Fibroblast of skin of back (primary cell): Measurements from ENCODE around the gene CSGALNACT2.
A peak's percentile ranks its signal among the peaks of the same experiment; 100 is the strongest.

Experiments
- DNase-seq: peaks from one replicate; pipeline ENCODE4 v3.0.0-alpha.2; 2013

Gene CSGALNACT2

GRCh38 chr10:43188702-43189101 lies 50.5 kb downstream of the CSGALNACT2 start:
- no peak for DNase-seq

DNA sequence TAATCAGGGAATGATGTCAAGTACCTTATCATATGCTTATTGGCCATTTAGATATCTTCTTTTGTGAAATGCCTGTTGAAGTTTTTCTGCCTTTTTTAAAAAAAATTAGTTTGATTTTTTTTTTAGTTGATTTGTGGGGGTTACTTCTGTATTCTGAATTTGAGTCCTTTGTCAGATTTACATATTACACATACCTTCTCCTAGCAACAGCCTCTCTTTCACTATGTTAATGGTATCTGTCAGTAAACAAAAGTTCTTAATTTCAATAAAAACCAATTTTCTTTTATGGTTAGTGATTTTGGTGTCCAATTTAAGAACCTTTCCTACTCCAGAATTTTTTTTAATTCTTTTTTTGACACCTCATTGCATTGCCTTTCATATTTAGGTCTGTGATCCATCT lies 52.0 kb downstream of the CSGALNACT2 start:
- DNase-seq = no peak

DNA sequence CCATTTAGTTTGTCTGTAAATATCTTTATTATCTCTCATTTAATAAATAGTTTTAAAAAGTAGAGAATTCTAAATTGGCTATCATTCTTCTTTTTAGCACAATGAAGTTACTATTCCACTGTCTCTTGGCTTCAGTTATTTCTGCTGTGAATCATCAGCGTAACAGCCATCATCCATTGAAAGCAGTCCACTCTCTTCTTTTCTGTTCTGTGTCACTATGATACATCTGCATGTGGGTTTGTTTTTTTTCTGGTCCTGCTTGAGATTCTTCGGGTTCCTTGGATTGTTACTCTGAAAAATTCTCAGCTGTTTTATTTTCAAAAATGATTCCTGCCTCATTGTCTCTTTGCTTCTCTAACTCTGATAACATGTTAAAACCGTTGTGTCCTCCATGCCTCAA lies 52.5 kb downstream of the CSGALNACT2 start:
- peak; percentile 43 for DNase-seq

DNA sequence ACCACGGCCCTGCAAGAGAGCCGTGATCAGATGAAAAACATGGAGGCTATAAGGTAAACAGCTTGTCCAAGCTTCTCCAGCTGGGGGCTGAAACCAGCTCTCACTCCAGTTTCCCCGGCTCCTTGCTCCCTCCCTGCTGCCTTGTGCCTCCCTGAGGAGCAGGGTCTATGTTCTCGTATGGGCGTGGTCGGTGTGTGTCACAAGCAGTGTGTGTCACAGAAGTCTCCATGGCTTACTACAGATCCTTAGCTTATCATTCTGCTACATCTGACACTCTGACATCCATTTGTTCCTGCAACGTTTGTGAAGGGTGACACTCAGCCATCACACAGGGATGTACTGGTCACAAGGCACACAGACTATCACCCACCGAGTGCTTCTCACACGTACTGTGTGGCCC lies 54.6 kb downstream of the CSGALNACT2 start:
- peak; percentile 13 for DNase-seq

GRCh38 chr10:43193496-43194080 lies 55.3 kb downstream of the CSGALNACT2 start:
- DNase-seq = no peak

DNA sequence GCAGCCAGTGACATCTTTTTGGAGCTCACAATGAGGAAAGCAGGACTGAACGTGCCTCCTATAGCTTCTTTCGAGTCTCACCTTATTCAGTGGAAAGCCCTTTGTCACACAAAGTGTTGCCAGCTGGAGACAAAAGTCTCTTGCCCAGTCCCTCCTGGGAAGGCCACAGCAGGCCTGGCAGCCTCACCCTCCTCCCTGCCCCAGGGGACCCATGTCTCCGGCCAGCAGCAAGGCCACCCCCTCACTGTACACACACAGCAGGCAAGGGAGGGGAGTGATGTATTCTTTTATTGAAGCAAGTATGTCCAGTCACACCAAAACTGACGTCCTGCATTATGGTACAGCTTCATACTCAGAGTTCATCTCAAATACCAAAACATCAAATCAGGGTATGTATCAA lies 56.0 kb downstream of the CSGALNACT2 start:
- DNase-seq = no peak

GRCh38 chr10:43194859-43195258 lies 56.6 kb downstream of the CSGALNACT2 start:
- no peak for DNase-seq

- DNase-seq = no peak
Observed at GRCh38 chr10:43195557-43195956, 57.3 kb downstream of the CSGALNACT2 start.

DNA sequence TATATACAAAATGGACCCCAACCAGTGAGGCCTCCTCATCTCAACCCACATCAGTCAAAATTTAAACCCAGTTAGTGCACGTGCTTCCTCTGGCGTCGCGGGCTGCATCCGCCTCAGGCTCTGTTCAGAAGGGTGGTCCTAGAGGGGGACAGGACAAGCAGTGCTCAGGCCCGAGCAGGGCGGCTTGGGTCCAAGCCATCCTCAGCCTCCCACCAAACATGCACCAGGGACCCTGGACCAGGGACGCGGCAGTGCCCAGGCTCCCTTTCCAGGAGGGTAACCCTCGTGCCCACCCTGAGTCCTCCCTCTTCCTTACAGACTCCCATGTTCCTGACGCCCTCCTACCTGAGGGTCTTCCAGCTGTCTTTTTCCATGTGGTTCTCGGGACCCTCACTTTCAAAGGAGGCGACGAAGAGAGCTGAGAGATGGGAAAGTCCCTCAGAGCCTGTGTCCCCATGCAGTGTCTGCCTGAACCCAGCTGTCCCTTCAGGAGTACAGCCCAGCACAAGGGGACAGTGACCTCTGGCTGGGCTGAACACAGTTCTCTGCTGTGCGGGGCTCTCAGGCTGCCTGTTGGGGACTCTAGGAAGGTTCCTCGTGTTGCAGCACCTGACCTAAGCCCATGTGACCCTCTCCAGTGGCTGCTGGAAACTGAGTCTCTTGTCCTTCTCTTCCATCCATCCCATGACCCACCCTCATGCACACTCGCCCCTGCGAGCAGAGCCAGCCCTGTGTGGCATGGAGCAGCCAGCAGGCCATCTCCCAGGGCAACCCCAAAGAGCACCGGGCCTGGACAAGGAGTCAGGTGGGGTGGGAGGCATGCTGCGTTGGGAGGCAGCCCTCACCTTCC lies 58.1 kb downstream of the CSGALNACT2 start:
- no peak for DNase-seq

- DNase-seq = no peak
Observed at GRCh38 chr10:43196981-43197833, 59.0 kb downstream of the CSGALNACT2 start.

GRCh38 chr10:43197834-43198681 lies 59.8 kb downstream of the CSGALNACT2 start:
- DNase-seq = peak; percentile 21

- DNase-seq = no peak
Observed at GRCh38 chr10:43198682-43199005, 60.4 kb downstream of the CSGALNACT2 start.

DNA sequence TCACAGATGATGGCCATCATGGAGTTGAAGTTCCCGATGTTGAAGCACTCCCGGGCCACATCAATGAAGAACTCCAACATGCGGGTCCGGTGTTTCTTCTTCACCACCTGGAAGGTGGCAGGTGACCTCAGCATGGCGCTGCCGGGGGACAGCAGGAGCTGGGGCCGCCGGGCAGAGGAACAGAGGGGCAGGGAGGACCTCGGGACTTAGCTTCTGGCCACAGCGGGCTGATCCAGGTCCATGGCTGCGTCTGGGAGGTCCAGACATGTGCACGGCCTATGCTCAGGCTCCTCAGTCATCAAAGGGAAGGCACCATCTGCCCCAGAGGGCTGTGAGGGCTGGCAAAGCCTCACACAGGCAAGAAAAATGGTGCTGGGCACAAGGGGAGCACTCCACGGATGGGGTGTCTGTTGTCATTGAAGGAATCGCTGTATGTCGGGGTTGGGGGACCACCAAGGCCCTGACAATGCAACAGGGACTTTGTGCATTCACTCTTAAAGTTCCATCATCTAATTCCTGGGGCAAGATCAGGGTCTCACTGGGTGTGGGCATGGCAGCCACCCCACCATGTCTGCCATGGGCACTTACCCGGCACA lies 60.9 kb downstream of the CSGALNACT2 start:
- no peak for DNase-seq

DNA sequence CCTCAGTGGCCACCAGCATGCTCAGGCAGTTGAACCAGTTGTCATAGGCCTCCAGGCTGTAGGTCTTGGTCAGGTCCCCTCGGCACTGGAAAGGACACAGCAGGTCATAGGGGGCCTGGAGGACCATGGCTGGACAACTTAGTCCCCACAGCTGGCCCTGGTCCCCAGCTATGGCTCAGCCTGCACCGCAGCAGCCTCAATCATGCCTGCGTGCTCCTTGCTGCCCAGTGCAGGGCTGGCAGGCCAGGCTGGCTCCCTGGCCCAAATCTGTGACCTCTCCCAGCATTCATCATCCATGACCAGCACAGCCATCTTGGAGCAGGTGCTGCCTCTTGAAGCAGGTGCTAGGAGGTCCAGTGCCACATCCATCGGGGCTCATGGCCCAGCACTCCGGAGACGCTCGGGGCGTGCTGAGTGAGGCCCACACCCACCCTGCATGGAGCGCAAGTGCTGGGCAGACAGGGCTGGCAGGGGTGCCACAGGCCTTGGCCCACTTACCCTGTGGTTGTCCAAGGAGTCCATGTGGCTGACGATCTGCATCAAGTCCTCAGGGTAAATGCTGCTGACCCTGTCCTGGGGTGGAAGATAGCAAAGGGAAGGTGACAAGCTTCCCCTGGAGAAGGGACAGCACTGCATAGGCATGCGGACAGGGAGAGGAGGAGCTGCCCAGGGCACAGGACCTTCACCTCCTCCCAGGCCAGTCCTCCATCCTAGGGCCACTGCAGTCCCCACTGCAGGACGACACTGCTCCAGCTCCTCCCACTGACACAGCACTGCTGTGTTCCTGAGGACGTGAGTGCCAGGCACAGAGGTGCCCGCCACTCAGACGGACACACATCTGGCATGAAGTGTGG lies 61.7 kb downstream of the CSGALNACT2 start:
- DNase-seq = no peak

GRCh38 chr10:43200538-43201390 lies 62.5 kb downstream of the CSGALNACT2 start:
- no peak for DNase-seq

DNA sequence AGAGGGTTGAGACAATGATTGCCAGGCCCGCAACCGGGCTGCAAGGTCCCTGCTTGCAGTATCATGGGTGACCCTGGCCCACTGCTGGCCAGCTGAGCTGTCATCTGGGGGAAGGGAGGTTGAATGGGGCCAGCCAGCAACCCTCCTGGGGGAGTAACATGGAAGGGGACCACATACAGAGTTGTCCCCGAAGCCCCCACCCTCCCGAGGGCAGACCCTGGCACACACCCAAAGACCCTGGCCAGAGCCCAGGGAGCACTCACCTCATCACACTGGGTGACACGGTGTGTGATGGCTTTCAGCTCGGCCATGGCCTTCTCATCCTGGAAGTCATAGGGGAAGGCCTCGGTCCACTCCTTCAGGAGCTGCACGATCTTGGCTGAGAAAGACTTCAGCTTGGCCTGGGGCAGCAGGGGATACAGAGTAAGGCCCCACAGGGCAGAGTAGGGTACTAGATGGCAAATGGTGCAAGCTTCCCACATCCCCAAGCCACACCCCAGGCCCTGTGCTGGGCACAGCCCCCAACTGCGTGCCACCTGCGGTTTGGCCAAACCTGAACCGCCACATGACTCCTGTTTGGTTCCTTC lies 63.4 kb downstream of the CSGALNACT2 start:
- DNase-seq = no peak

GRCh38 chr10:43202224-43202656 lies 64.0 kb downstream of the CSGALNACT2 start:
- DNase-seq = peak; percentile 13

DNA sequence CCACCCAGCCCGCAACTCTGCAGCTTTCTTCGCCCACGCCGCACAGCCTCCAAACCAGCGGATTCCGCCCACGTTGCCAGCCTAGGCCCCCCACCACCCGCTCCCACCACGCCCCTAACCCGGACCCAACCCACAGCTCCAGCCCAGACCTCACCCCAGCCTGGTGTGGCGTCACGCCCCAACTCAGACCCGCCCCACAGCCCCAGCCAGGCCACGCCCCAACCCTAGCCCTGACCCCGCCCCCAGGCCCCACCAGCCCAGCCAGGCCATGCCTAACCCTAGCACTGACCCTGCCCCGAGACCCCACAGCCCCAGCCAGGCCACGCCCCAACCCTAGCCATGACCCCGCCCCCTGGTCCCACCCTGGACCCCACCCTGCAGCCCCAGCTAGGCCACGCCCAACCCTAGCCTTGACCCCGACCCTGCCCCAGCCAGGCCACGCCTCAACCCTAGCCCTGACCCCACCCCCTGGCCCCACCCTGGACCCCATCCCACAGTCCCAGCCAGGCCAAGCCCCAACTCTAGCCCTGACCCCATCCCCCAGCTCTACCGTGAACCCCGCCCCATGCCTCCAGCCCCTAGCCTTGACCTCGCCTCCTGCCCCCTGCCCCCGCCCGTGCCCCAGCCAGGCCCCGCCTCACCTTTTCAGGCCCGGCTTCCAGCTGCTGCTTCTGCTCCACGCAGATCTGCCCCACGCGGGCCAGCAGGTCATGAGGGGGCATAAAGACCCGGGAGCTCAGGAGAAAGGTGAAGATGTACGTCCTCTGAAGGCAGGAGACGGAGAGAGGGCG lies 64.6 kb downstream of the CSGALNACT2 start:
- DNase-seq = no peak
